Stimulated activated CD4-positive, alpha-beta T cell treated with anti-CD3 and anti-CD28 coated beads, Interleukin-12 subunit alpha, Interleukin-12 subunit beta, amount 100 ng/mL, for 24 hours (primary cell): ENCODE measurements around the gene RNU1-4.
"Not testable (repeated sequence)": the region's sequence is repeated elsewhere in the genome, so short reads cannot be mapped to it uniquely, and the experiment has no call there.

ENCODE experiments used
- DNase-seq, 2 experiments: peaks; one replicate each; pipeline ENCODE4 v3.0.0-alpha.2; 2020; ENCODE audit warnings: low read depth in 2 of 2

The RNU1-4 gene

DNA sequence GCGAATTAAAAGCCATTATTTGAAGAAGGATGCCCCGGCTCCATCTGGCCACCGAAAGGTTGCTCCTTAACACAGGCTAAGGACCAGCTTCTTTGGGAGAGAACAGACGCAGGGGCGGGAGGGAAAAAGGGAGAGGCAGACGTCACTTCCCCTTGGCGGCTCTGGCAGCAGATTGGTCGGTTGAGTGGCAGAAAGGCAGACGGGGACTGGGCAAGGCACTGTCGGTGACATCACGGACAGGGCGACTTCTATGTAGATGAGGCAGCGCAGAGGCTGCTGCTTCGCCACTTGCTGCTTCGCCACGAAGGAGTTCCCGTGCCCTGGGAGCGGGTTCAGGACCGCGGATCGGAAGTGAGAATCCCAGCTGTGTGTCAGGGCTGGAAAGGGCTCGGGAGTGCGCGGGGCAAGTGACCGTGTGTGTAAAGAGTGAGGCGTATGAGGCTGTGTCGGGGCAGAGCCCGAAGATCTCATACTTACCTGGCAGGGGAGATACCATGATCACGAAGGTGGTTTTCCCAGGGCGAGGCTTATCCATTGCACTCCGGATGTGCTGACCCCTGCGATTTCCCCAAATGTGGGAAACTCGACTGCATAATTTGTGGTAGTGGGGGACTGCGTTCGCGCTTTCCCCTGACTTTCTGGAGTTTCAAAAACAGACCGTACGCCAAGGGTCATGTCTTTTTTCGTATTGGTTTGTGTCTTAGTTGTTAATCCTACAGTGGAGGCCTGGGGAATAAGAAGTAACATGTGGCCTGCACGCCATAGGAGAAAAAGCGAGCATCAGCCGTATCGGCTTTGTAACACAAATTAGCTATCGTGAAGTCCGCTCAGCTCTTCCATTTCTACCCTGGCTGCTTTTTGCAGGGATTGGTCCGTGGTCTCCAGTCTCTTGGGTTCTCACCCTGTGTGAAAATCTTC, at the start of gene RNU1-4:
TSS of gene RNU1-4 (plus strand) at position 470 of the 918 bp plus-strand sequence.
- DNase-seq, result not testable (repeated sequence)

DNA sequence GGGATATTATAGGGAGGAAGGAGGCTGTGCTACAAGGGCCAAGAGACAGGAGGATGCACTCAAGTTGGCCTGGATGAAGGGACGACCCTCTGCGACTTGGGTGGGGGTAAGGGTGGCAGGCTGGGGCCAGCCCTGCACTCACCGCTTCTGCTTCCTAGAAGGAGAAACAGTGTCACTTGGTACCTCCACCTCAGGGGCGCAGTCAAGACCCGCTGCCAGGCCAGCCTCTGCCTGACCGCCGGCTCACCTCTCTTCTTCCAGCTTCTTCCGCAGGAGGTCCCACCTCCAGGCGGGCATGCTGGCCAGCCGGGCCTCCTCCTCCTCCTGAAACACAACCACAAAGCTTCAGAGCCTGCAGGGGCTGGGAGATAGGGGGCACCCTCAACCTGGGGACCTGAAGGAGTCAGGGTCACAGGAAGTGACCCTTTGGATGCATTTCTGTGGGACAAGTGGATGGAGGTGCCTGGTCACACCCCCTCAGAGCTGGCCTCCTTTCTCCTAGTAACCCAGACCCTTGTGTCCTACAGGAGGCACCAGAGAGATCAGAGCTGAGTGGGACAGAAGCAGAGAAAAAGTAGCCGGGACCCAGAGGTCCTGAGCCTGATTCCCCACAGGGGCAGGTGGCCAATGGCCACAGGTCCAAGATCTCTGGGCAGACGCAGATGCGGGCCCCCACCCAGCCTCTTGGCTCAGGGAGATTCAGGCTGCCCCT, 49.2 kb upstream of the RNU1-4 start:
- not testable (repeated sequence) for DNase-seq

DNA sequence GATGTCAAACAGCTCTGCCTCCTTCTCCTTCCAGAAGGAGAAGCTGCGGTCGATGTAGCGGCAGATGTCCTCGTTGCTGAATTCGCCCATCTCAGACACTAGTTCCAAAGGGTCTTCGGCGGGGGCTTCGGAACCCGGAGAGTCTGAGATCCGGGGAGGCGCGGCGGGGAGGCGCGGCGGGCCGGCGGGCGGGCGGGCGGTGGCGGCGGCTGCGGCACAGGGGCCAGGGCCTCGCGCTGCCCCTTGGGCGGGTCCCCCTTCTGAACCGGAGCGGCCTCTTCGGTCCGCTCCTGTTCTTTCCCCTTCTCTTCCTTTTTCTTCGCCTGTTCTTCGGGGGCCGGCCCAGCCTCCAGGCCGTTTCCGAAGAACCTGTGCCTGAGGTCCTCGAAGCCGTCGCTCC, 48.0 kb upstream of the RNU1-4 start:
- not testable (repeated sequence) for DNase-seq

DNA sequence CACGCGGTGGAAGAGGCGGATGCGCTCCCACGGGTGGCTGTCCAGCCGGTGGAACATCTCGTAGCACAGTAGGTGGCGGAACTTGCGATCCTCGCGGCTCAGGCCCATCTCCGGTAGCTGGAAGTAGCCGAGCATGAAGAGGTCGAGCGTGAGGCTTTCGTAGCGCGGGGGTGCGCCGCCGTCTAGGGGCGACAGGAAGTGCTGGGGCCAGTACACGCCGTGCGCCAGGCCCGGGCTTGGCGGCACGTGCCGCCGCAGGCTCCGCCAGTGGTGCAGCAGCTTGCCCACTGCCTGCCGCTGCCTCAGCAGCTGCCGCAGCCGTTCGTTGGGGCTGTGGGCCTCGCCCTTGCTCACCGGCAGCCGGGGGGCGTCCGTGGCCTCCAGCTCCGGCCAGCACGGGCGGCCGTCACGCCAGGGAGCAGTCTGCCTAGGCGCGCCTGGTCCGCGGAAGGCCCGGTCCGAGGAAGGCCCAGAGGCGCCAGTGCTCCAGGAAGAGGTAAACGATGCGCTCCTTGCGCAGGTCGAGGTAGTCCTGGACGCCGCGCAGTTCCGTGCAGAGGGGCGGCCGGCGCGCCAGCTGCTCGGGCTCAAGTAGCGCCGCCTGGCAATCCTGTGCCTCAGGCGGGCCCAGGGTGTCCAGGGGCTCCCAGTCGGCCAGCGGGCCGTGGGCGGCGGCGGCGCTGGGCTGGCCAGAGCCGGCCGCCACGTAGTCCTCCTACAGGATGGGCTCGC, 47.4 kb upstream of the RNU1-4 start:
- not testable (repeated sequence) for DNase-seq

DNA sequence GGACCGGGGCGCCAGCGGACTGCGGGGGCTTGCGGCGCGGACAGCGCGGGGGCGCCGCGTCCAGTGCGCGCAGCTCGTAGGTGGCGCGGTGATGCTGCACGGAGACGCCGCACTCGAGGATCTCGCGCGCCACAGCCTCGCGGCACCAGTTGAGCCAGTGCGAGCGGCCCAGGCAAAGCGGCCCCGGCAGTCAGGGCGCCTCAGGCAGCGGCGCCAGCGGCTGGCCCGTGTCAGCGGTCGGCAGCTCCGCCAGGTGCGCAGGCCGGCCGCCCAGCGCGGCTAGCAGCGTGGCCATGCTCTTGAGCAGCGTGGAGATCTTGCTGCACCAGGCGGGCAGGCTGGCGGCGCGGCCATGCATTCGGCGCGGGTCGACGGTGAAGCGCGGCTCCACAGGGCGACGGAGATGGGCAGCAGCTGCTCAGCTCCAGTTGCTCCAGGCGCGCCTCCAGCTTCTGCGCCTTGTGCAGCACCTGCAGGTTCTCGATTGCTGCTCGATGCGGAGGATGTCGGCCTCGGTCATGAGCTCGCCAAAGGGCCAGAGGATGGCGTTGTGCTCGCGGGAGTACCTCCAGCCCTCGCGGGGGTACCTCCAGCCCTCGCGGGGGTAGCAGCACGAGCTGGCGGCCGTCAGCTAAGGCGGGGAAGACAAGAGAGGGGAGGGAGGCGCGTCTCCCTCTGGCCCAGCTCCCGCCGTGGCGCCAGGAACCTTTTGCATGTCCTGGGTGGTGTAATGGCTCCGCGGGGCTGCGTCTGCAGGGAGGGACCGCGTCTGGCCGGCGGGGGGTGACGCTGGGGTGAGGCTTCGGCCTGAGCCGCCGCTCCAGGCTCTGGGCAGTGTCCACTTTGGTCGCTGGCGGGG, 46.6 kb upstream of the RNU1-4 start:
- DNase-seq, result not testable (repeated sequence)

DNA sequence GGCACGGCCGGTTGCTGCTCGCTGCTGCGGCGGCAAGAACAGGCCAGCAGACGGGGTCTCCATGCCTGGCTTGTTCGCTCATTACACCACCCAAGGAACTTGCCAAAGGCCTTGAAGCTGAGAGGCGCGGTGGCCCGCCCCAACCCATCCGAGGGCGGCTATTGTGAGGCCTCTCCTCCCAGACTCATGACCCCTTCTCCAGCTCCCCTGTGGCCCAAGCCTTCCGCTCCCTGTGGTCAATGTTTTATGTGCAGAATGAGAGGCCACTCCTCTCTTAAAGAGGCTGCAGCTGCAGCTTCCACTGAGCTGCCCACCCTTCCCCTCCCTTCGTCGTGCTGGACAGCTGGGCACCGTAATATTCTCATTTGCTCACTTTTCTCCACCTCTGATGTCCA, 46.0 kb upstream of the RNU1-4 start:
- not testable (repeated sequence) for DNase-seq

DNA sequence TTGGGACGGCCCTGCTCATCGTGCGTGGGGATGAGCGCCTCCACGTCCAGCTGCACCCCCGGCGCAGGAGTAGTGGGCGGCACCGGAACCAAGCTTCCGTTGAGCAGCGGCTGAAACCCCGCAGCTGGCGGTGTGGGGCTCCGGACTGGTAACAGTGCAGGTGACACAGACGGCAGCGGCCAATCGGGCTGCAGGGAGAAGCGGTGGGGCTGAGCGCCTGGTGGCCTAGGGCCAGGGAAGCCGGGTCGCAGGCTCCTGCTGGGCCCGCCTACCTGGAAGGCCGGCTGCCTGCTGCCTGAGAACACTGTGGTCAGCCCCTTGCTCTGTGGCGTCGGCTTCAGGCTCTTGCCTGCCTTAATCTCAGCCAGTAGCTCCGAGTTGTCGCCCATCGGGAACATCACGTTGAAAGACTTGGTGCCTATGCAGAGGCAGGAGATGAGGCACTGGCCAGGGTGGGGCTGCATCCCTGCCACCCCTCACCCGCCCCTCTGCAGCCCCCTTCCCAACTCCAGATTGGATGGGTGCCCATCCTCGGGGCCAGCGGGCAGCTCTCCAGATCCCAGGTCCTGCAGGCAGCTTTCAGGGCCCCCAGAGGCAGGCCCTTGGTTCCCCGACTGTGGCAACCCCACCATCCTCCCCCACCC, 43.7 kb upstream of the RNU1-4 start:
- not testable (repeated sequence) for DNase-seq

DNA sequence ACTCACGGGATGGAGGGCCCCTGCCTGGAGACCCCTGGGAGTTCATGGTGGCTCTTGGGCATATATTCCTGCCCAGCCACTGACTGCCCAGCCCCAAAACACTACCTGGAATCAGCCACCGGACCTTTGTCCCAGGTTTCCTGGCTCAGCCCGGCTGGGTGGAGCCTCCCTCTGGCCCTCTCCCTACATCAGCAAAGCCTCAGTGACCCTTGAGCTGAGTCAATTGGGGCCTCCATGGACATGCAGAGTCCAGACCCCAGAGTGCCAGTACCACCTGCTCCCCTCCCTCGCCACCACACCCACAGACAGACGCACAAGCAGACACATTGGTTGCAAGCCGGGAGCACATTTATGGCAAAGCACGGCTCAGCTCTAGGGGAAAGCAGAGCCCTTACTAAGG, 43.2 kb upstream of the RNU1-4 start:
- DNase-seq, result not testable (repeated sequence)

DNA sequence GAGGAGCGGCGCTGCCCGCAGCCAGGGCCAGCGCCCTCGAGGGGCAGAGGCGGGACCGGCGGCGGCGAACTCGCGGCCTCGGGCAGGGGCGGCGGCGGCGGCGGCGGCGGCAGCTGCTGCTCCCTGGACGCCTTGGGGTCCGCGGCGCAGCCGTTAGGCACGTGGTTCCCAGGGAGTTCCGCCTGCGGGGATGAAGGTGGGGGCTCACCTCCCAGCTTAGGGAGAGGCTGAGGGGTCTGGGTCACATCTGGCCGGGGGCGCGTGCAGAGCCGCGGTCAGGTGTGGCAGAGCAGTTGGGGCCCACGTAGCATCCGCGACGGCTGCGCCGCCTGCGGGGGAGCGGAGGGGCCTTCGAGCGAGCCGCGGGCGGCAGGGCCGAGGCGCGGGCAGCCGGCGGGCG, 40.9 kb upstream of the RNU1-4 start:
- DNase-seq, result not testable (repeated sequence)

DNA sequence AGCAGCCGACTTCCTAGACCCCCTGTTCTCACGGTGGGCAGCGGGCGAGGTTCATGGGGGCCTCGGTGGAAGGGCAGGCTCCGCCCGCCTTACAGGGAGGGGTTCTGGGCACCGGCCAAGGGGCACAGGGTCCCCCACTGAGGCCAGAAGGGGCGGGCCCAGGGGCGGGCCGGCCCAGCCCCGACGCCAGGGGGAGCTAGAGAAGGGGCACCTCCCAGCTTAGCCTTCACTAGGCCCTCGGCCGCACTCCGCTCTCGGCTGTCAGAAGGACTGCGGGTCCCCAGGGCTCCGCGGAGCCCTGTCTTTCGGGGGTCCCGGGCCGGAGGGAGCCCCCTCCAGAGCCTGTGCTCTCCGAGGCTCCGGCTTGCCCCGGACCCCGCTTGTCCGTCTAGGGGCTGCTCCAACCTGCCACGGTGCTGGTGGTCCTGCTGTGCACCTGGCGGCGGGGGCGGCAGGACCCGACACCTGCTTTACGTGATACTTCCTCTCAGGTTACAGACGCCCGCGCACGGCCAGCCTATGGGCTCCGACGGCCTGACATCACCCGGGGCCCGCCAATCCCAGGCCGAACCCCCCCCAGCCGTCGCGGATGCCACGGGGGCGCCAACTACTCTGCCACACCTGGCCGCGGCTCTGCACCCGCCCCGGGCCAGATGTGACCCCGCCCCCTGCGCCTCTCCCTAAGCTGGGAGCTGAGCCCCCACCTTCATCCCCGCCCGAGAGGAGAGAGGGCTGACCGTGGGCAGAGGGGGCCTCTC, 40.0 kb upstream of the RNU1-4 start:
- DNase-seq, result not testable (repeated sequence)

DNA sequence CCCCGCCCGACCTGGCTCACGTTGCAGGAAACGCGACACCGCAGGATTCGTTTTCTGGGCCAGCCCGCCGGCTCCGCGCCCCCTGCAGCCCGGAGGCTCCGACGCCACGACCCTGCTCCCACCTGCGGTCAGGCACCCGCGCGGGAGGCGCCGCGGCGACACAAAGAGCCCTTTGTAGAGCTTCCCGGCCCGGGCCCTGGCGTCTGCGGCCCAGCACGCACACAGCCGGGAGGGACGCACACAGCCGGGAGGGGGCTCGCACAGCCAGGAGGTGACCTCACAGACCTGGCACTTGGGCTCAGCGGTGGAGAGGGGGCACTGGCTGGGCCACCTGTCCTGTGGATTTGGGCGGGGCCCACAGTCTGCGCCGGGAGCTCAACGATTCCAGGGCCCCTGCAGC, 39.1 kb upstream of the RNU1-4 start:
- not testable (repeated sequence) for DNase-seq

DNA sequence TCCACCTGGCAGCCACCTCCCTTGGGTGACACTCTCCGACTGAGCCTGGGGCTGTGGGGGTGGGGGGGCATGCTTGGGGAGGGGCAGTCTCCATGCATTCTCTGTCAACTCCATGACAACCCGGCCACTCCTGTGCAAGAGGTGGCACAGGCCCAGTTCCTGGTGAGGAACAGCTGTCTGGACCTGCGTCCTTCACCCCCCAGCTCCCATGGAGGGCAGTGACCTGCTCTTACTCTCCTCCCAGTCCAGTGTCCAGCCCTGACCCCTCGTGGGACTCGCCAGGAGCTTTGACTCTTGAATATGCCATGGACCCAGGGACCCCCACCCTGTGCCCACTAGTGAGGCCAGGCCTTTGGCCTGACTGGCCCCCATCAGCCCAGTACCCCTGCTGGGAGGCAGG, 38.0 kb upstream of the RNU1-4 start:
- DNase-seq, result not testable (repeated sequence)

DNA sequence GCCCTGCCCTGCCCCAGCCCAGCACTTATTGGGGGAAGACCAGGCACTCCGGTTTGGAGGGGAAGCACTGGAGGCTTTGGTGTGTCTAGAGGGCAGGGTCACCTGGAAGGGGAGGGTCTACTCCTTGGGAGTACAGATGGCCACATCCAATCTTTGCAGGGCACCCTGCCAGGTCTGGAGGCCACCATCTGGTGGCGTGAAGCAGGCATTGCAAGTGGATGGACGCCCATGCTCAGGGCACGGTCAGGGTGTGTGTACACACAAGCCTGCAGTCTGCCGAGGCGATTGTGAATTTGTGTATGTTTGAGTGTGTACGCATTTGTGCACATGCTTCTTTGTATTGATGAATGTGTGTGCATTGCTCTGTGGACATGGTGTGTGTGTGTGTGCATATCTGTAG, 37.2 kb upstream of the RNU1-4 start:
- not testable (repeated sequence) for DNase-seq

DNA sequence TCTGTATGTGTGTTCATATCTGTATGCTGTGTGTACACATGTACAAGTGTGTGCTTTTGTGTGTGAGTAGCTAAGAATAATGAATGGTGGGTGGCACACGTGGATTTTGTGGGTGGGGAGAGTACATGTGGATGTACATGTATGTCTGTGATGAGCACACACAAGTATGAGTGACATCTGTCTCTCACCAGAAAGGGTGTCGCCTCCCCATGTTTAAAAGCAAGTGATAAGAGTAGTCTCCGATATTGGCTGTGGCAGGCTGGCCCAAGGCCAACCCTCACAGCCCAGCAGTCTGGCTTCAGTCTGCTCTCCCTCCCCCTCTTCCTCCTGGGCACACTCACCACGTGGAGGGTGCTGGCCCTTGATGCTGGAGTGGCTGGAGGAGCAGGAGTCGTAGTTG, 36.7 kb upstream of the RNU1-4 start:
- not testable (repeated sequence) for DNase-seq

DNA sequence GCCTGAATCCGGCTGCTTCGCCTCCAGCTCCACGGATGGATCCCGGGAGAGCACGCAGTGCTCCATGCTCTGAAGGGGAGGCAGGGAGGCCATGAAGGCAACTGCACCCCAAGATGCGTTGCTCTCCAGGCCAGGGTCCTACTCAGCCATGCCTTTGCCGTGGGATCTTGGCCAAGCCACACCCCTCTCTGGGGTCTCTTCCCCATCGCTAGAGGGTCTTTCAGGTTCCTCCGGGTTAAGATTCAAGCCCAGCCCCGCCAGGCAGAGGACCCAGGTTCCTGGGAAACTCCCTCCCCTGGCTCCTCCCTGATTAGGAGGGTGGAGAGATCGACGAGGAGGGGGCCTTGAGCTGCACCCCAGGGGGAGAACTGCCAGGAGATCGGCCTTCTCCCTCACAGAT, 36.2 kb upstream of the RNU1-4 start:
- DNase-seq, result not testable (repeated sequence)

DNA sequence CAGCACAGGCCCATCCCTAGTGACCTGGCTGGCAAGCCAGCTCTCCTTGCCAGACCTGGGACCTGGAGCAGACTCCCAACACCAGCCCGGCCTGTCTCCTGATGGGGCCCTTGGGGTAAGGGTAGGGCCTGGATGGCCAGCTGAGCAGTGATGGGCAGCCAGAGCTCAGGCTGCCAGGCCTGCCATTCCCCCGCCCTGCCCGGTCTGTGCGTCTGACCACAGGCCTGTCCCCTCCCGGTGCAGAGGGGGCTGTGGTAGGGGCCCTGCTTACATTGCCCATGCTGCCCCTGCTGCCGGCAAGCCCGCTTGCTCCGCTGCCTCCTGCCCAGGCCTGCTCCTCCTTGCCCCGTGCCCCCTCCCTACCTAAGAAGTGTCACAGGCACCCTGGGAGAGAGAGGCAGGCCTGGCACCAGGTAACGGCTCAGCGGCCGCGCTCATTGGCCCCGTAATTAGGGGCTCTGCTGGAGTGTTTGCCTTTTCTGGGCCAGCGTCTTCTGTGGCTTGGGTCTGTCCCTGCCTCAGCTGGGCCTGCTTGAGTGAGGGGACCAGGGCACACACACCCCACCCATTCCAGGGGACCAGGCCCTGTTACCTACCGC, 35.7 kb upstream of the RNU1-4 start:
- not testable (repeated sequence) for DNase-seq

DNA sequence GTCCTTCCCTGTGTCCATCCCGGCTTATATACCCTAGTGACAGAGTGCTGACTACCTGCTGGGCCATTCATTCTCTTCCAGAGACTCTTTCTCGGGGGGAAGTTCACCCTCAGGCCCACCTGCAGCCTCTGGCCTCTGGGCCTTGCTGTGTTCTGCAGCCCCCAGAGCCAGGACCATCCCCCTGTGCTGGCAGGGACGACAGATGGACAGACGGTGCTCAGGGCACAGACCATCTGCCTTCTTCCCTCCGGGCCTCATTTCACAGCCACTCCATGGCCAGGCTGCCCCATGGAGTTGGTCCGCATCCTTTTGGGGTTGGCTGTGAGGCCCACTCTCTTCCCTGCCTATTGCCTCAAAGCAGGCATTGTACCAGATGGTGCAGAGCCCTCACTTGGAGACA, 34.0 kb upstream of the RNU1-4 start:
- DNase-seq, result not testable (repeated sequence)

DNA sequence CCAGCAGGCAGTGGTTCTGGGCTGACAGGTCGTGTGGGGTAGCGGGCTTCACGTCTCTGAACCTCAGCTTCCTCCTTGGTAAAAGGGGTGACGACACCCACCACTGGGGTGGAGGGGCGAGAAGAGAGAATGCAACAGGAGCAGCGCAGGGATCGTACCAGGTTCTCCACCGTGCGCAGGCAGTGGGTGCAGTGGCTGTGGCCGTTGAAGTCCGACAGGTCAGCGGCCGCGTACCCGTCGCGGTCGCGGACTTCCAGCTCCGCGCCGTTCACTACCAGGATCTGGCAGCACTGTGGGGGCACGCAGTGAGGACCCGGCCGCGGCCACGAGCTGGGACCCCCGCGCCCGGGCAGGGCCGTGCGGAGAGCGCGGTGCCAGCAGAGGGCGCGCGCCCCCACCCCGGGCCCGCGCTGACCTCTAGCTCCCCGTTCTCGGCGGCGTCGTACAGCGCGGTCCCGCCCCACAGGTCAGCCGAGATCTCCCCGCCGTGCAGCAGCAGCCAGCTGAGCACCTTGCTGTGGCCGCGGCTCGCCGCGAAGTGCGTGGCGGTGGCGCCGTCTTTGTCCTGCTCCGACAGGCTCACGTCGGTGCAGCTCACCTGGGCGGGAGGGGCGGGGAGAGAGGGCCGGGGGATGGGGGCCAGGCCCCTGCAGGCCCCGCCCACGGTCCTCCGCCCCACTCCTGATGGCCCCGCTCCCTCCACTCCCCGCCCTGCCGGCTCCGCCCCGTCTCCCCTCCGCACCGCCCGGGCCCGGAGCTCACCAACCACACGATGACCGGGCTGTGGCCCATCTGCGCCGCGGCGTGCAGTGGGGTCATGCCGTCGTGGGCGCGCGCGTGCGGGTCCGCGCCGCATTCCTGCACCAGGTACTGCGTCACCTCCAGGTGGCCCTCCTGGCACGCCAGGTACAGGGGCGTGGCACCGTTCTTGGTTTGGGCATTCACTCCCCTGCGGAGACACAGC, 32.9 kb upstream of the RNU1-4 start:
- not testable (repeated sequence) for DNase-seq
